GM19372 (cell line): ENCODE data around the gene YPEL1.

Experiments used
- ATAC-seq: cut with Tn5 transposase; IDR thresholded peaks from one replicate; pipeline ENCODE4 v1.9.1; 2021; ENCODE audit warnings: mild to moderate bottlenecking, low read depth, moderate library complexity; ENCODE audit not compliant: unreplicated experiment

The YPEL1 gene

DNA sequence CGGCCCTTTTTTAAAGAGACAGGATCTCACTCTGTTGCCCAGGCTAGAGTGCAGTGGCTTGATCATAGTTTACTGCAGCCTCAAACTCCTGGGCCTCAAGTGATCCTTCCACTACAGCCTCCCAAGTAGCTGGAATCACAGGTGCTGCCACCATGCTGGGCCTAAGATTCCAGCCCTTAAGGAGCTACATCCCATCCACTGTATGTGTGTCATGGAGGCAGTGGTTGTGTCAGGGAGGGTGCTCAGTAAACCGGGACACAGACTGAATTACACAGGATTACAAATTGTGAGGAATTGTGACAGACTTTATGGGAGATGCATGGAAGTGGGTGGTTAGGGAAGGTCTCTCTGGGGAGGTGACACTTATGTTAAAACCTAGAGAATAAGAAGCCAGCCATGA, 71.9 kb downstream of the YPEL1 start:
- no peak for ATAC-seq

DNA sequence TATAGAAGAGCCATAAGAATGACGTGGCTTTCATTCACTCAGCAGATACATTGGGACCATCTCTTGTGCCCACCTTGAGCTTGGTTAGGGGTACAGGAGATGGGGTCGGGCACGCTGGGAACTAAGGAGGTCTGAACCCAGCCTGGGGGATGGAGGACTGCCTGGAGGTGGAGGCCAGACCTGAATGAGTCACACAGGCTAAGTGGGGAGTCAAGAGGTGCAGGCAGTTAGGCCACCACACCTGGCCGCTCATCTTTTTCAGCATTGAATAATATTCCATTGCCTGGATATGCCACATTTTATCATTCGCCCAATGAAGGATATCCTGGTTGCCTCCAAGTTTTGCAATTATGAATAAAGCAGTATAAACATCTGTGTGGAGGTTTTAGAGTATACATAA, 73.6 kb downstream of the YPEL1 start:
- ATAC-seq = no peak

DNA sequence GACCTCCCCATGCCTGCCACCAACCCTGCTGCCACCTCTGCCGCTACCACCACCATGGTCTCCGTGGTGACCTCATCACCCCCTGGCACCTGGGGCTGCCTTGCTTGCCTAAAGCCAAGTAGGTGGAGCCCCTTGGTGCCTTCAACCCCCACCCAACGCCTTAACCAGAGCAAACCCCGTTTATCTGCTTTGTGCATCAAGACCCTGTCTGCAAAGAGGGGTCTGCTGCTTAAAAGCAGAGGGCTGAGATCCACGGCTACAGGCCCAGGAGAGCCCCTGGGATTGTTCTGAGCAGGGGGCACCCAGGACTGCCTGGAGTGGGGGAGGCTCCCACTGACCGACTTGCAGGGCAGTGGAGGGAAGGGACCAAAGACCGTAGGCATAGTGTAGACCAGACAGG, 74.7 kb downstream of the YPEL1 start:
- no peak for ATAC-seq

DNA sequence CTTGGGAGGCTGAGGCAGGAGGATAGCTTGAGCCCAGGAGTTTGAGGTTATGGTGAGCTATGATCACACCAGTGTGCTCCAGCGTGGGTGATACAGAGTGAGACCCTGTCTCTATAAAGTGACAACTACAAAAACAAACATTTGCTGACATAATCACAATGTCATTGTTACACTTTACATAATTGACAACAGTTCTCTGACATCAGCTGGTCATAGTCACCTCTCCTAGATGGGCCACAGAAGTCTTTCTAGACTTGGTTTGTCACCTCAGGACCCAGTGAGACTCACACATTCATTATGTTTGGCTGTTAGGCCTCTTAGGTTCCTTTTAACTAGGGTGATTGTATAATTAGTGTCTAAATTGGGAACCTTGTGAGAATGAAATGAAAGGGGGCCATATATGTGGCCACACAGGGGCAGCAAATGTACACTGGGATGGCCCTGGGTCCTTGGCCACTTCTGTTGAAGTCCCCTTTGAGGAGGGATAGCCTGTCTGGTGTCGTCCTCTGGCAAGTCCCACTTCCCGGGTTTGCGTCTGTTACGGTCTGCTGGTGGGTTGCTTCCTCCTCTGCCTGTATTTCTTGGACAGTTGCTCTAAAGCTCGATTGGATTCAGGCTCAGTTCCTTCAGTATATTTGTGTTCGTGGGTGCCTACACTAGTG, 75.6 kb downstream of the YPEL1 start:
- no peak for ATAC-seq

DNA sequence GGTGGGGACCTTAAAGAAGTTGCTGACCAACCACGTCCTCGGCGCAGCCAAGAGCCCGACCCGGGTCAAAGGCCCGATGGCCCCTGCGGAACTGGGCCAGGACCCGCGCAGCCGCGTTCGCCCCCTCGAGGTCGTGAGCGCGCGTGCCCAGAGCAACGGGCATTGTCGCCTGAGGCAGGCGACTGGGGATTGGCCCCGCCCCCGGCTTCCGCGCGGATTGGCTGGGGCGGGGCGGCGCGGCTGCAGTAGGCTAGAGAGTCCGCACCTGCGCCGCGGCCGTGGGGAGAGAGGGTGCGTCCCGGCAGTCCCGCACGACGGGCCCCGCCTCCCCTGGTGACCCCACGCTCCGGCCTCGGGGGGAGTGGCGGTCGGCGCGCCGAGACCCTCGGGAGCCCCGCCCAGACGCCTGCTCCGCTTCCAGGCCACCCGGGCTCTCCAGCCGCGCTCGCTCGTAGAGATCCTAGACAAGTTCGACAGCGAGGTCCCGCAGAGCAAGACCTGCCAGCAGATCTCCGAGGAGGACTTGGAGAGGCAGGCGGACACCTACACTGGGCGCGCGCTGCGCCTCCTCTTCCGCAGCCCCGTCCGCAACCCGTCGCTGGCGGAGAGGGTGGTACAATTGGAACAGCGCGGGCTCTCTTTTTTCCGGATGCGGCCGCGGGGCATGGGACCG, 78.1 kb downstream of the YPEL1 start:
- peak; percentile 90 for ATAC-seq

DNA sequence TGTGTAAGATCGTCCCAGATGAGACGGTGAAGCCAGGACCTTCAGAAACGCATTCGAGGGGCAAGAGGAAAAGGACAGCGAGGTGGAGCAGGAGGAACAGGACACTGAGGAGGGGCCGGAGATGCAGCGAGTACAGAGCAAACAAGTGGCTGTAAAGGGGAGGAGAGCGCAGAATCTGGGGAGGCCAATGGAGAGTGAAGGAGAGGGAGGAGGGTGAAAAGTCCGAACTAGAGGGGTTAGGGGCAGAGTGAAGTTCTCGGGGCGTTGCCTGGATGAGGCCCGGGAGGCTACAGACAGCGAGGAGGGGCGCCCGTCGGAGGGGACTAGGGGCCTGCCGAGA, 78.6 kb downstream of the YPEL1 start:
- ATAC-seq = no peak

DNA sequence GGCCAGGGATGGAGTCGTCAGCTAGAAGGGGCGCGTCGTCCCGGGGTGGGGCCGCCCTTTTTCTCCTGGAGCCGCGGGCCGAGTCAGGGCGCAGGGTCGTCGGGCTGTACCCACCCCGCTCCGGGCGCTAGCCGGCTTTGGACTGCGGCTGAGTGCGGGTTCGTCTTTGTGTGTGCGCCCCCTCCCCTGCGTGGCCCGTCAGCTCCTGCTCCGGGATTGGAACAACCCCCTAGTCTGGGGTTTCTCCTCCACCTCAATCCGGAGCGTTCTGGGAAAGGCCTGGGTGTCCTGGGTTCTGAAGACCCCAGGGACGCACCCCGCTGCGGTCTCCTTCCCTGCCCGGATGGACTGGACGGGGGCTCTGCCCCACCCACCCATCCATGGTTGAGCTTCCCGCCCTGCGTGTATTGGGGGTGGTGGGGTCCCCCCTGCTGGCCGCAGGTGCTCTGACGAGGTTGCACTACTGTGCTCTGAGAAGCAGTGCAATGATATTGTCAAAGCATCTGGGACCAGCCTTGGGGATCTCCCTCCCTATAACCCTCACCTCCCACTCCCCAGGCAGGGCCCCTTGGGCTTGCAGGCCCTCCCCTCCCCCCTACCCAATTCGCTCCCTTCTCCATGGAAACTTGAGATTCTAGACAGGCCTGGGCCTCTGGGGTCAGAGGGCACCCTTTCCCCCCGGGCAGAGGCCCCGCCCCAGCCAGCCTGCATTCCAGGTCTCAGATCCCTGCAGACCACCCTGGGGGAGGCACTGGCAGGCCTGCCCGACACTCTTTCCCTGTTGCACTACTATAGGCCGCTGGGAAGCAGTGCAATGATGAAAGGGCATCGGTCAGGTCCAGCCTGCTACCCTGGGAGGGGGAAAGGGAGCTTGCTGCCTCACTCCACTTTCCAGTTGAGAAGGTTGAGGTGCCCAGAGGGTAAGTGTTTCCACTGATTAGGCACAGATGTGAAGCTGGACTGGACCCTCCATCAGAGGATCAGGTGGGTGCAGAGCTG, 82.7 kb downstream of the YPEL1 start:
- ATAC-seq = no peak

DNA sequence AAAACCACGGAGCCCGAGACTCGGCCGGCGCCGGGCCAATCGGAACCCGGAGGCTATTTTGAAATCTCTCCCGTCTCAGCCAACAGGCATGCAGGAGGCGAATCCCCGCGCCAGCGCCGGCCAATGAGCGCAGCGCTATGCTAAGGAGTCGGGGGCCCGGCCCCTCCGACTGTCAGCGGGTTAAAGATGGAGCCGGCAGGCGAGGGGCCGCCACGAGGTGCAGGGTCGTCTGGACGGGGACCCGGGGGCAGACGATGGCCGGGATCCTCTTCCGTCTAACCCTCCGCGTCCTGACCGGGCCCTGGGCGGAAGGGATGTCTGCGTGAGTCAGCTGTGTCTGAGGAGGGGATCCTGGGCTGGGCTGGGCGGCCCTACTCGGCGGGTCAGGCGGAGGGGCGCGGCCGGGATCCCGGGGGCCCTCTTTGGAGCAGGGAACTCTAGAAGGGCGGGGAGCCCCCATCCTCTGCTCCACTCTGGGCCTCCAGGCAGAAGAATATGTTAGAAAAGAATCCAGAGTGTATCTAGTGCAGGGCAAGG, 83.5 kb downstream of the YPEL1 start:
- ATAC-seq = peak; percentile 90

DNA sequence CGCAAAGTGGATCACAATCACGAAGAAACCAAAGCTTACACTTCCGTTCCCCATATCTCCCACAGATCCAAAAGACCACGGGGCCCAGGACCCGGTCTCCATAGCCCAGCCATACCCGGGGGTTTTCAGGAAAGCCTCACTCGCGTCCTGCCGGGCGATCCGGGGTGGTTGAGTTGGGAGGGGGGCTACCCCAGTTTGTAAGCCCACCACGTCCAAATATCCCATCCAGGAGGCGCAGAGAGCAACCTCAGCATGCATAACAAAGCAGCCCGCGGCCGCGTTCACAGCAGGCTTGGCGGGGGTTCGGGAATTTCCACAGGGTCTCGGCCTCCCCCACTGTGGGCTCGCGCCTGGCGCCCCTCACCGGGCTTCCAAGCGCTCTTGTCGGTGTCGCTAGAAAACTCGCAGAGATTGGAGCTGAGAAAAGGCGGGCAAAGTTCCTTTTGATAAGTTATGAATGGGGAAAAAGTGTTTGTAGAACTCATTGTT, 84.0 kb downstream of the YPEL1 start:
- peak; percentile 37 for ATAC-seq

DNA sequence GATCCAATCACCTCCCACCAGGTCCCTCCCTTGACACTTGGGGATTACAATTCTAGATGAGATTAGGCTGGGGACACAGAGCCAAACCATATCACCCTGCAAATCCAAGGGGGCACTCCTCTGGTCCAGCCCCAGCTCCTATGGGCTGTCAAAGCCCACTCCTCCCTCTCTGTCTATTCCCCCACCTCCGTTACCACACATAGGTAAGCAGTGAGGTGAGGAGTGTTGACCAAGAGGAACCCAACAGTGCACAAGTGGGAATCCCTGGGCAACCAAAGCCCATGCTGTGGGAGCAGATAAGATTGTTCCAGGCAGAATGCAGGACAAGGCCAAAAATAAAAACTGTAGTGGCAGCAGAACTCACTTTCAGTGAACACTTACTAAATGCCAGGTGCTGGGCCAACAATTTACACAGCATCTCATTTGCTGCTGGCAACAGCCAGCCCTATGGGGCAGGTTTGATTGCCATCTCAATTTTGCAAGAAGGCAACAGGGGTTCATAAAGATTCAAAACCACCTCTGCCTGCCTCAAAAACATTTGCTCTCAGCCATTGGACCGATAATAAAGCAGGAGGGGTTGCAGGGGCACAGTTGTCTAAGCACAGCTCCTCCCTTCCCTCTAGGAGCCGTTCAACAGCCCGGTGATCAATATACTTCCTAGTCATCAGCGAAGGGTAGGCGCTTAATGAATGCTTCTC, 84.6 kb downstream of the YPEL1 start:
- no peak for ATAC-seq

DNA sequence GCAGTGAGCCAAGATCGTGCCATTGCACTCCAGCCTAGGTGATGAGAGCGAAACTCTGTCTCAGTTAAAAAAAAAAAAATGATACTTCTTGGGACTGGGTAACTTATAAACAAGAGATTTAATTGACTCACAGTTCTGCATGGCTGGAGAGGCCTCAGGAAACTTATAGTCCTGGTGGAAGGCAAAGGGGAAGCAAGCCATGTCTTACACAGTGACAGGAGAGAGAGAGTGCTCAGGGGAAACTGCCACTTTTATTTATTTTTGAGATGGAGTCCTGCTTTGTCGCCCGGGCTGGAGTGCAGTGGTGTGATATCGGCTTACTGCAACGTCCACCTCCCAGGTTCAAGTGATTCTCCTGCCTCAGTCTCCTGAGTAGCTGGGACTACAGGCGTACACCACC, 85.3 kb downstream of the YPEL1 start:
- no peak for ATAC-seq
